HG03097 (cell line): ENCODE measurements around the gene ACSM6.
A peak's percentile ranks its signal among the peaks of the same experiment; 100 is the strongest.

Experiments used
- ATAC-seq: cut with Tn5 transposase; IDR thresholded peaks from one replicate; pipeline ENCODE4 v1.9.1; 2021; ENCODE audit not compliant: unreplicated experiment, low FRiP score

Gene ACSM6

GRCh38 chr10:95244152-95244551 is 50.1 kb downstream of the ACSM6 start:
- ATAC-seq: no peak

GRCh38 chr10:95245425-95246055 is 51.5 kb downstream of the ACSM6 start:
- ATAC-seq: peak; percentile 74

GRCh38 chr10:95246582-95247051 is 52.6 kb downstream of the ACSM6 start:
- no peak for ATAC-seq

GRCh38 chr10:95247200-95247880 is 53.3 kb downstream of the ACSM6 start:
- ATAC-seq: no peak

- ATAC-seq: no peak
Measured at GRCh38 chr10:95247881-95248583, 54.0 kb downstream of the ACSM6 start.

- no peak for ATAC-seq
Measured at GRCh38 chr10:95248989-95249388, 55.0 kb downstream of the ACSM6 start.

GRCh38 chr10:95249467-95249866 is 55.4 kb downstream of the ACSM6 start:
- ATAC-seq: no peak

- ATAC-seq: no peak
Measured at GRCh38 chr10:95250856-95251255, 56.8 kb downstream of the ACSM6 start.

- no peak for ATAC-seq
Measured at GRCh38 chr10:95253007-95253406, 59.0 kb downstream of the ACSM6 start.

GRCh38 chr10:95253686-95254085 is 59.6 kb downstream of the ACSM6 start:
- no peak for ATAC-seq

- ATAC-seq: no peak
Measured at GRCh38 chr10:95254629-95255028, 60.6 kb downstream of the ACSM6 start.

- no peak for ATAC-seq
Measured at GRCh38 chr10:95256268-95256667, 62.2 kb downstream of the ACSM6 start.

GRCh38 chr10:95257849-95258248 is 63.8 kb downstream of the ACSM6 start:
- ATAC-seq: no peak

GRCh38 chr10:95260397-95260881 is 66.4 kb downstream of the ACSM6 start:
- ATAC-seq: no peak

GRCh38 chr10:95260909-95261552 is 67.0 kb downstream of the ACSM6 start:
- no peak for ATAC-seq

GRCh38 chr10:95261926-95262325 is 67.9 kb downstream of the ACSM6 start:
- ATAC-seq: no peak

GRCh38 chr10:95262763-95263518 is 68.9 kb downstream of the ACSM6 start:
- ATAC-seq: no peak

GRCh38 chr10:95263864-95264226 is 69.8 kb downstream of the ACSM6 start:
- ATAC-seq: no peak

- no peak for ATAC-seq
Measured at GRCh38 chr10:95264227-95265051, 70.4 kb downstream of the ACSM6 start.

- ATAC-seq: no peak
Measured at GRCh38 chr10:95265572-95265971, 71.5 kb downstream of the ACSM6 start.
